Activated naive CD4-positive, alpha-beta T cell treated with anti-CD3 and anti-CD28 coated beads for 36 hours (primary cell): ENCODE measurements around the gene OR1J4. TPM values are rescaled to one million over a fixed set of nuclear protein-coding genes. Genes with fewer than 3 reads are reported as not detected.
"Not testable (repeated sequence)": the region's sequence is repeated elsewhere in the genome, so short reads cannot be mapped to it uniquely, and the experiment has no call there.

Source experiments
- CTCF ChIA-PET: fragments of 350-600 bp; sonication (Branson Sonifier 250); formaldehyde crosslinking; loops from one replicate; lab custom pipeline; 2021; ENCODE audit warnings: antibody characterized with exemption; lab: Charles Lee
- DNase-seq: peaks from one replicate; pipeline ENCODE4 v3.0.0-alpha.2; 2020
- H3K27ac Mint-ChIP-seq: one replicate; pipeline ENCODE4 v1.8.0; 2021; ENCODE audit warnings: mild to moderate bottlenecking, mixed read lengths
- H3K27me3 Mint-ChIP-seq: one replicate; pipeline ENCODE4 v1.8.0; 2021; ENCODE audit warnings: low read depth, mixed read lengths
- H3K36me3 Mint-ChIP-seq: one replicate; pipeline ENCODE4 v1.8.0; 2021; ENCODE audit warnings: low read depth, mixed read lengths
- H3K4me1 Mint-ChIP-seq: one replicate; pipeline ENCODE4 v1.8.0; 2021; ENCODE audit warnings: low read depth, mixed read lengths
- H3K4me3 Mint-ChIP-seq: one replicate; pipeline ENCODE4 v1.8.0; 2021; ENCODE audit warnings: mild to moderate bottlenecking, moderate library complexity, mixed read lengths
- H3K9me3 Mint-ChIP-seq: one replicate; pipeline ENCODE4 v1.8.0; 2021; ENCODE audit warnings: mixed read lengths
- intact Hi-C: fragments of 100-400 bp; cut with micrococcal nuclease; formaldehyde crosslinking; loops from one replicate; pipeline ENCODE4 v1.15.1; 2023
- total RNA-seq, 2 experiments: library from RNA; stranded (reverse); gene quantifications; one replicate each; pipeline ENCODE4 v1.2.3, GENCODE V29; 2021

OR1J4 gene
- total RNA-seq, 2 experiments from 2014 or later = not detected

DNA sequence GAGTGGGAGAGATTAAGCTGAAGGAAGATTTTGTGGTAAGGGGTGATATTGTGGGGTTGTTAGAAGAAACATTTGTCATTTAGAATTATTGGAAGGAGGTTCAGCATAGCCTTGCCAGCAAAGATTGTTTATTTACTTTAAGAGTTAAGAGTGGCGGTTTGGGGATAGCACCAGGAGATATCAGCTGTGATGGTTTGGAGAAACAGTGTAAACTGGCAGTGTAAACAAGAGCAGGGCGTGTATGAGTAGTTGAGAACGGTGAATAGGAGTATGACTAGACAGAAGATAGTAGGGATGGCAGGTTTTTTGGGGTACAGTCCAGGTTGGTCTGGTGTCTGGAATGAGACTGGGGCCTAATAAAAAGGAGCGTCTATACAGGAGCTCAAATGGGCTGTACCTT lies 12.2 kb downstream of the OR1J4 start:
- H3K27me3 Mint-ChIP-seq, intact Hi-C loops, CTCF ChIA-PET: not testable (repeated sequence)

DNA sequence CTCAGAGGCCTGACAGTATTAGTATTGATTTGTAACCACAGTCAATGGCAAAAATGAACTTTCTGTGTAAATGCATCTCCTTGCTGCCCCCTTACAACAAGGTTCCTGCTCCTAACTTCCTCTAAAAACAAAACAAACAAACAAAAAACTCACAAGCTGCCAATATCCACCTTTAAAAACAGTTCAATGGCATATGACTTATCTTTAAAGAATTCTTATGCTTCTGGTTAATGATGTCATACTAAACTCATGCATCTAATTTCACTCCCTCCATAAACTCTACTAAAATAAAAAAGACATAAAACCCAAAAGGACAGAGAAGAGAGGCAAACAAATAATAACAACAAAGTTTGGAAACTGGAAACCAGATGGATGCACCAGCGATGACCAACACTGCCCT lies 17.2 kb downstream of the OR1J4 start:
- no peak for DNase-seq

More for the DNA sequence above, 12.2 kb downstream of the OR1J4 start:
- not testable (repeated sequence) for H3K4me3 Mint-ChIP-seq, H3K9me3 Mint-ChIP-seq, H3K36me3 Mint-ChIP-seq, H3K27ac Mint-ChIP-seq, DNase-seq, H3K4me1 Mint-ChIP-seq

DNA sequence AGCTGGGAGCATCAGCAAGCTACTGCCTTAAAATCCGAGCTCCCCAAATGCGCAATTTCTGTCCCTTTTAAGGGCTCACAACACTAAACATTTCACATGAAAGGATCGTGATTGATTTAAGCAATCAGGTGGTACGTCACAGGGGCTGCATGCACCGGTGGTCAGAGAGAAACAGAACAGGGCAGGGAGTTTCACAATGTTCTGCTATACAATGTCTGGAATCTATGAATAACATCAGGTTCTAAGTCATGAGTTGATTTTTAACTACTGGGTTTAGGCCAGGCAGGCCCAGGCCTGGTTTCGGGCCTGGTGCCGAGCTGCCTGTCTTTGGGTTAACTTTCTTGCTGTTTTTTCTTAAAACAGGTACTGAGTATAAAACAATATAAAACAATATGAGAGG lies 18.1 kb downstream of the OR1J4 start:
- H3K4me3 Mint-ChIP-seq, H3K27me3 Mint-ChIP-seq, H3K36me3 Mint-ChIP-seq, intact Hi-C loops, CTCF ChIA-PET, DNase-seq, H3K27ac Mint-ChIP-seq, H3K4me1 Mint-ChIP-seq, H3K9me3 Mint-ChIP-seq: not testable (repeated sequence)

More for the DNA sequence above, 17.2 kb downstream of the OR1J4 start:
- no peaks in the 10 kb centered on the region for H3K4me1 Mint-ChIP-seq
- no peaks in the 10 kb centered on the region for H3K36me3 Mint-ChIP-seq
- H3K4me3 Mint-ChIP-seq = no peak overlapping the region
- intact Hi-C loops = no loop called here
- CTCF ChIA-PET = no interaction called here
- no peak overlapping the region for H3K27ac Mint-ChIP-seq
- H3K27me3 Mint-ChIP-seq = no peaks in the 10 kb centered on the region
- peaks cover 3% of the 10 kb centered on the region for H3K9me3 Mint-ChIP-seq

DNA sequence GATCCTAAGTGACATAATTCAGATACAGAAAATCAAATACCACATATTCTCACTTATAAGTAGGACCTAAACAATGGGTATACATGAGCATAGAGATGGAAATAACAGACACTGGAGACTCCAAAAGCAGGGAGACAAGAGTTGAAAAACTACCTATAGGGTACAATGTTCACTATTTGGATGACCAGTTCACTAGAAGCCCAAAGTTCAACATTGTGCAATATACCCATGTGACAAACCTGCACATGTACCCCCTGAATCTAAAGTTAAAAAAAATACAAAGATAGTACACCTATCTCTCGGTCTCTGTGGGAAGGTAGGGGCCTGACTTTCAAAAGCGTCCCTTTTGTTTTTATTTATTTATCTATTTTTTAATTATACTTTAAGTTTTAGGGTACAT lies 19.8 kb downstream of the OR1J4 start:
- no peaks in the 10 kb centered on the region for H3K4me1 Mint-ChIP-seq
- DNase-seq = no peak
- H3K36me3 Mint-ChIP-seq = no peaks in the 10 kb centered on the region
- H3K9me3 Mint-ChIP-seq = peaks cover 3% of the 10 kb centered on the region
- no peak overlapping the region for H3K4me3 Mint-ChIP-seq
- H3K27ac Mint-ChIP-seq = no peak overlapping the region
- H3K27me3 Mint-ChIP-seq = peaks cover 4% of the 10 kb centered on the region
- CTCF ChIA-PET = no interaction called here
- intact Hi-C loops = no loop called here

DNA sequence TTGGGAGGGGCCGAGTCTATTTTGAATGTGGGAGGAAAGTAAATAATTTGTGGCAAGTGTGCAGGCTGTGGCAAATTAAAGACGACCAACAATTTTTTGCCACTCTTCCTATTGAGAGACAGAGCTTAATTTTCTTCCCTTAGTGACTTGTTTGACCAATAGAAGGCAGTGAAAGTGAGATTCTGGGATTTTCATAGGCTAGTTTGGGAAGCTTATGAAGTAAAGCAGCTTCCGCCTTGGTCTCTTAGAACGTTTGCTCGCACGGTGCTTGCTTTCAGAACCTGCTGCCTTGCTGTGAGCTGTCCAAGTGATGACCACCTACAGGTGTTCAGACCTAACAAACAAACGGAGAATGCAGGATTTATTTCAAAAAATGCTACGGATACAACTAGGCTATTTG lies 27.3 kb downstream of the OR1J4 start:
- Mint-ChIP-seq H3K36me3 (no peaks in the 10 kb centered on the region), H3K27ac (no peak overlapping the region), H3K27me3 (peaks cover 15% of the 10 kb centered on the region), H3K4me1 (no peaks in the 10 kb centered on the region), H3K9me3 (peaks cover 5% of the 10 kb centered on the region), H3K4me3 (no peak overlapping the region)
- intact Hi-C loops = no loop called here
- CTCF ChIA-PET = no interaction called here
- no peak for DNase-seq

DNA sequence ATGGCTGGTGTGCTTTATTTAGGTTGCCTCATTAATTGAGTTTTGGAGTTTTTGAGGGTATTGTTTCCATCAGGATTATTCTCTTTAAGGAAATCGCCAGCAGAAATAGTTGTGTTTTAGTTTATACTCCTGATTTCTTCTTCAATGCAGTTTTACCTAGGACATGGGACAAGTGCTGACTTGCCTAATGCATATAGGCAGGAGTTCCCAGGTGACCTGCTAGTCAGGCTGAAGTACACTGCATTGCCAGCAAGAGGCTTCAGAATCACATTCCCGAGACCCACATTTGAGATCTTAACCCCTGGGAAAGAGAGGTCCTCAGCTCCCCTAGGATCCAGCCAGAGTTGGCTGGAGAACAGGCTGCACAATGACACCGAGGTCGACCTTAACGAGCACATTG lies 32.4 kb downstream of the OR1J4 start:
- CTCF ChIA-PET = interaction anchor here (0.6 kb wide), 1 partner anchor 262 kb away, joined by 5 read pairs; no protein-coding TSS in a partner anchor
- Mint-ChIP-seq H3K27me3 (peaks cover 13% of the 10 kb centered on the region), H3K27ac (no peak overlapping the region), H3K9me3 (peaks cover 5% of the 10 kb centered on the region), H3K36me3 (no peaks in the 10 kb centered on the region), H3K4me3 (no peak overlapping the region), H3K4me1 (no peaks in the 10 kb centered on the region)
- no peak for DNase-seq
- intact Hi-C loops = no loop called here

DNA sequence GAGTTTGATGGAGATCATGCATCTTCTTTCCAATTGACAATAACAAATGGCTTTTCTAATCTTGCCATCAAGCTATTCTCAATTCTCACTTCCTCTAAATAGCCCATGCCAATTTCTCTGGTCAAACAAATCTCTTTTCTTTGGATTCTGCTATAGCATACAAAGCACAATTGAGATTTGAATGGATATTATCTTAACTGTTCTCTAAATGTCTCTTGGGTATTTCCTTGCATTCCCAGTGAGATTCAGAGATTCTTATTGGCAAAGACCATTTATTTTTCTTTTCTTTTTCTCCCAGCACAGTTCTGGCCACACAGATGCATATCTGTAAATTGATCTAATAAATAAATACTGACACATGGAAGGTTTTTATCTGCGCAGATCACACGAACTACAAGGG lies 33.9 kb downstream of the OR1J4 start, which contains the start of gene OR1N2:
TSS of gene OR1N2 (plus strand) at position 301 of the 400 bp plus-strand sequence. CDS start 100 bp downstream, outside the sequence.
- Mint-ChIP-seq H3K27ac (no peak within 1 kb of the TSS), H3K36me3 (no peaks in the 10 kb centered on the region), H3K4me3 (no peak within 1 kb of the TSS), H3K4me1 (no peaks in the 10 kb centered on the region), H3K27me3 (peaks cover 15% of the 10 kb centered on the region), H3K9me3 (peaks cover 5% of the 10 kb centered on the region)
- no peak for DNase-seq
- CTCF ChIA-PET = no interaction called here
- intact Hi-C loops = no loop called here

DNA sequence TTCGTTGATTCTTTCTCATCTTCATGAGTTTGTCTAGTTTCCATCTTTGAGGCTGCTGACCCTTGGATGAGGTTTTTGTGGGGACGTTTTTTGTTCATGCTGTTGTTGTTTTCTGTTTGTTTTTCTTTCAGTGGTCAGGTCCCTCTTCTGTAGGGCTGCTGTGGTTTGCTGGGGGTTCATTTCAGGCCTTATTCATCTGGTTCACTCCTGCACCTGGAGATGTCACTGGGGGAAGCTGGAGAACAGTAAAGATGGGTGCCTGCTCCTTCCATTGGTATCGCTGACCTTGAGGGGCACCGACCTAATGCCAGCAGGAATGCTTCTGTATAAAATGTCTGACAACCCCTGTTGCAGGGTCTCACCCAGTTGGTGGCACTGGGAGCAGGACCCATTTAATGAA lies 42.5 kb downstream of the OR1J4 start:
- Mint-ChIP-seq H3K4me3 (no peak overlapping the region), H3K27me3 (peaks cover 27% of the 10 kb centered on the region), H3K9me3 (peaks cover 12% of the 10 kb centered on the region), H3K27ac (no peak overlapping the region), H3K4me1 (no peaks in the 10 kb centered on the region), H3K36me3 (no peaks in the 10 kb centered on the region)
- intact Hi-C loops = no loop called here
- CTCF ChIA-PET = no interaction called here
- DNase-seq = no peak

DNA sequence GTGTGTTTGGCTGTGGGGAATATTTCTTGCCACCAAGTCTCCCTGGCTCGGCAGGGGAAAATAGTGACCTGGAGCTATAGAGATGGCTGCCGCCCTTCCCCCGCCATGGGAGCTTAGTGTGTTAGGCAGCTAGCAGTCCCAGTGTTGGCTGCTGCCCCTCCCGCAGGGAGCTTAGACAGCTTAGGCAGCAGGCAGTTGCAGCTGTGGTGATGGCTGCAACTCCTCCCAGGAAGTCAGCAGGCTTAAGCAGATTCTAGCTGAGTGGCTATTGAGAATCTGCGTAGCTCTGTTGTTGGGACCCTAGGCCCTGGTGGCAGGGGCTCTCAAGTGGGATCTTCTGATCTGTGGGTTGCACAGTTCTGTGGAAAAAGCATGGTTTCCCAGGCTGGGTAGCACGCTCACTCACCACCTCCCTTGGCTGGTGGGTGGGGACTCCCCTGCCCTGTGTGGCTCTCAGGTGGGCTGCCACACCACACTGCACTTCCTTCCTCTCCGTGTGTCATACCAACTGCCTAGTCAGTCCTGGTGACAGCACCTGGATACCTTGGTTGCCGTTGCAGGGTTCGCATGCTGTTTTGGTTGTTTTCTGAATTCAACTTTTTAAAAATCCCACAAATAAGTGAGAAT lies 43.3 kb downstream of the OR1J4 start:
- intact Hi-C loops = no loop called here
- Mint-ChIP-seq H3K4me1 (no peaks in the 10 kb centered on the region), H3K27ac (no peak overlapping the region), H3K36me3 (no peaks in the 10 kb centered on the region), H3K9me3 (peaks cover 12% of the 10 kb centered on the region), H3K4me3 (no peak overlapping the region), H3K27me3 (peaks cover 27% of the 10 kb centered on the region)
- CTCF ChIA-PET = interaction anchor here (1.1 kb wide), 1 partner anchor 22 kb away, joined by 3 read pairs; no protein-coding TSS in a partner anchor
- no peak for DNase-seq

DNA sequence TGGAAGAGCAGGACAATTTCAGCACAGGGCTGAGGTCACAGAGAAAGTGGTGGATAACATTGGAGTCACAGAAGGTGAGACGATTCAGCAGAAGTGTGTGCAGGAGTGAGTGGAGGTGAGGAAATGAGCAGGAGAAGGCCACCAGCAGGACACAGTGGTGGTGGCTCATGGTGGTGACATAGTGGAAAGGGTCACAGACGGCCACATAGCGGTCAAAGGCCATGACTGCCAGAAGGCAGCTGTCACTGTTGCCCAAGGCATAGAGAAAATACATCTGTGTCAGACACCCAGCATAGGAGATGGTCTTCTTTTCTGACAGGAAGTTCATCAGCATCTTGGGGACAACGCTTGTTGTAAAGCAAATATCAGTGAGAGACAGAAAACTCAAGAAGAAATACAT lies 49.0 kb downstream of the OR1J4 start:
- DNase-seq = no peak
- CTCF ChIA-PET = no interaction called here

More for the DNA sequence above, 49.0 kb downstream of the OR1J4 start:
- peaks cover 7% of the 10 kb centered on the region for H3K4me1 Mint-ChIP-seq
- H3K27ac Mint-ChIP-seq = no peak overlapping the region
- no peaks in the 10 kb centered on the region for H3K36me3 Mint-ChIP-seq
- H3K27me3 Mint-ChIP-seq = peaks cover 21% of the 10 kb centered on the region
- H3K4me3 Mint-ChIP-seq = no peak overlapping the region
- H3K9me3 Mint-ChIP-seq = no peaks in the 10 kb centered on the region
- intact Hi-C loops = no loop called here

Other genes with a start within 250 kb of the OR1J4 start
- gene PTGS1, start 148.1 kb upstream of the OR1J4 start, total RNA-seq = not detected
- not detected for gene OR1J1, start 41.2 kb upstream of the OR1J4 start, total RNA-seq
- gene OR1J2, start 8.3 kb upstream of the OR1J4 start, total RNA-seq = not detected
- gene OR1N1, start 8.2 kb downstream of the OR1J4 start, total RNA-seq = not detected
- not detected for gene OR1N2, start 34.0 kb downstream of the OR1J4 start, total RNA-seq
- not detected for gene OR1L8, start 64.2 kb downstream of the OR1J4 start, total RNA-seq
- not detected for gene OR1Q1, start 95.6 kb downstream of the OR1J4 start, total RNA-seq
- not detected for gene OR1B1, start 138.5 kb downstream of the OR1J4 start, total RNA-seq
- gene OR1L1, start 142.6 kb downstream of the OR1J4 start, total RNA-seq = not detected
- gene OR1L3, start 156.0 kb downstream of the OR1J4 start, total RNA-seq = not detected
- not detected for gene OR1L4, start 204.8 kb downstream of the OR1J4 start, total RNA-seq
- gene OR1L6, start 223.2 kb downstream of the OR1J4 start, total RNA-seq = not detected